Breast epithelium (tissue), 4 donors: ENCODE measurements around the gene POPDC2. TPM values are rescaled to one million over a fixed set of nuclear protein-coding genes. Genes with fewer than 3 reads are reported as not detected.

ENCODE experiments used
- DNase-seq, 2 donors: peaks; one replicate each; pipeline ENCODE4 v3.0.0-alpha.2; 2019; ENCODE audit warnings: low spot score in 2 of 2
- H3K27ac ChIP-seq, 2 donors: fragments of 200-600 bp; sonication (generic) in 1 of 2; one replicate each; pipeline ENCODE4 v1.5.1; 2016 to 2019; ENCODE audit warnings: mild to moderate bottlenecking in 1 of 2
- H3K27me3 ChIP-seq, 2 donors: fragments of 200-600 bp; sonication (generic) in 1 of 2; one replicate each; pipeline versions ENCODE4 v1.5.1 to v1.6.0; 2017 to 2019; ENCODE audit warnings: control low read depth in 1 of 2, mild to moderate bottlenecking in 1 of 2
- H3K36me3 ChIP-seq: fragments of 200-600 bp; one replicate; pipeline ENCODE4 v1.5.1; 2019
- H3K4me1 ChIP-seq, 2 donors: fragments of 200-600 bp; sonication (generic); one replicate each; pipeline ENCODE4 v1.5.1; 2016 to 2019; ENCODE audit warnings: control low read depth in 1 of 2
- H3K4me3 ChIP-seq, 3 donors: fragments of 200-600 bp; sonication (generic); 1 replicate in 2 of 3; 2 replicates in 1 of 3; pipeline ENCODE4 v1.5.1; 2016 to 2019; ENCODE audit warnings: mild to moderate bottlenecking in 3 of 3, moderate library complexity in 2 of 3
- H3K9me3 ChIP-seq, 2 donors: fragments of 200-600 bp; sonication (generic) in 1 of 2; one replicate each; pipeline ENCODE4 v1.5.1; 2016 to 2019; ENCODE audit warnings: control low read depth in 1 of 2
- POLR2A ChIP-seq: fragments of 450-650 bp; IDR thresholded peaks from one replicate; pipeline ENCODE4 v1.6.1; 2016; ENCODE audit warnings: antibody characterized with exemption, mild to moderate bottlenecking, moderate library complexity
- POLR2AphosphoS5 ChIP-seq, 3 donors: sonication (generic); formaldehyde crosslinking; IDR thresholded peaks; one replicate each; pipeline ENCODE4 v1.6.1; 2017; ENCODE audit warnings: antibody characterized with exemption in 3 of 3
- intact Hi-C: fragments of 100-400 bp; cut with DNase I; formaldehyde crosslinking; loops from one replicate; pipeline ENCODE4 v1.15.1; 2023; ENCODE audit warnings: low total_unique reads
- total RNA-seq, 3 donors: library from RNA; depleted of rRNA; stranded (reverse); fragments of >200 nt; gene quantifications; one replicate each; pipeline ENCODE4 v1.1.0, GENCODE V29; 2016
- TF ChIP-seq, protein P1 (sequence below), 3 donors: fragments of 450-650 bp; IDR thresholded peaks; one replicate each; pipeline ENCODE4 v1.5.1; 2016 to 2017; ENCODE audit warnings: antibody characterized with exemption in 3 of 3, mild to moderate bottlenecking in 3 of 3, moderate library complexity in 3 of 3

The POPDC2 gene
- total RNA-seq, 3 donors from 2014 or later, result 1.1 to 7.9 (median 6.9) TPM

DNA sequence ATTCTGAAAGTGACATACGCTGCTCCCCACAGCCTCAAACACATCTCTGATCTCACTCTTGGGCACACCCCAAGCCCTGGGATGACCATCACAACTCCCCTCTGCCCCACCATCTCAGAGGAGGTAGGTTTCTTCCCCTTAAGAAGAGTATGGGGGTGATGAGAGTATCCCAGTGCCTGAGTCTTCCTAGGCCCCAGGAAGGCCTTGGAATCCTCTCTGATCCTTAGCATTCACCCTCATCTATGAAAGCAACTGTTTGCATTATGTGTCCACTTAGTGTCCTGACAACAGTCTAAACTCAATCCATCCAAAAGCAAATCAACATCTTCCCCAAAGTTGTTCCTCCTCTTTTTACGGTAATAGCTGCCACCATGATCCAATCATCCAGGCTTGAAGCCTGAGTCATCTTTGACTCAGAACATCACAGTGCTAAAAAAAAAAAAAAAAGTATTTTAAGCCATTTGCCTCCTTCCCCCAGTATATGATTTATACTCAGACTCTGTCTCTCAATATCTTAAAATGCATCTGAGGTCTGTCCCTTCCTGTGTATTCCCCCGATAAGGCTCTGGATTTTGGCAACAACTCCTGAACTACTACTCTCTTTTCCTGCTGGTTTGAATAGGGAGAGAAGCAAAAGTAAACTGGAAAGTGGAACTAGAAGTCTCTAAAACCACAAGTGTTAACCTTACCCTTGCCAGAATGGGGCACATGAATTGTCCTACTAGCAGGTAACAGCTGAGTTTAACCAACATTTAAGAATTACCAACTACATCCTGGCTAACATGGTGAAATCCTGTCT lies 22.5 kb downstream of the POPDC2 start:
- intact Hi-C loops, result no loop called here
- DNase-seq, result no peak

DNA sequence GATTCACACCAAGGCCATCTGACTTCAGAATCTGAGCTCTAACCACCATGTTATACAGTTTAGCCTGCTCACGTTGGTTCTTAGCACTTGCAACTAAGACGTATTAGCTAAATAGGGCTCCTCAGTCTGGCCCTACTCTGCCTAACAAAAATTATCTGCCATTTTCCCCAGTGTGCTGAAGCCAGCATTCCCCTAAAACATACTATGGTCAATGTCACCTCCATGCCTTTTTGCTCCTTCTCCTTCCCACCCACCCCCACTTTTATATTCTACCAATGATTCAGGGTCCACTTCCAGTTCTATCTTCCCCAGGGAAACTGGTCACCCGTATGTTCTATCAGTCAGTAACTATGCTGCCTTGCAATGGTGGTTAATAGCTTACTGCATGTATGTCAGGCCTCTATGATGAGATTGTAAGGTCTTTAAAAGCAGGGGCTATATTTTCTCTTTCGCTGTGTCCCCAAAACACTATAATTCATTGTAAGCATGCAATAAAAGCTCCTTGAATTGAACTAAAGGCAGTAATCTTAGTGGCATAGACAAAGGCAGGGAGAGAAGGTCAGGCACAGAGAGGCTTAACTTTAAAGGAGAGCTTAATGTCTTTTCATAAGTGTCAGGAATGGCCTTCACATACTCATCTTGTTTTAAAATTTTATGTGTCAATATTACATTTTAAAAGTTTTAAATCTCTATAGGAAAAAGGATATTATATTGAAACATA lies 23.3 kb downstream of the POPDC2 start:
- H3K9me3 ChIP-seq, result no peaks in the 10 kb centered on the region
- no peaks in the 10 kb centered on the region for H3K4me1 ChIP-seq
- H3K4me3 ChIP-seq, result no peak overlapping the region
- no peak for DNase-seq
- TF ChIP-seq, protein P1, sequence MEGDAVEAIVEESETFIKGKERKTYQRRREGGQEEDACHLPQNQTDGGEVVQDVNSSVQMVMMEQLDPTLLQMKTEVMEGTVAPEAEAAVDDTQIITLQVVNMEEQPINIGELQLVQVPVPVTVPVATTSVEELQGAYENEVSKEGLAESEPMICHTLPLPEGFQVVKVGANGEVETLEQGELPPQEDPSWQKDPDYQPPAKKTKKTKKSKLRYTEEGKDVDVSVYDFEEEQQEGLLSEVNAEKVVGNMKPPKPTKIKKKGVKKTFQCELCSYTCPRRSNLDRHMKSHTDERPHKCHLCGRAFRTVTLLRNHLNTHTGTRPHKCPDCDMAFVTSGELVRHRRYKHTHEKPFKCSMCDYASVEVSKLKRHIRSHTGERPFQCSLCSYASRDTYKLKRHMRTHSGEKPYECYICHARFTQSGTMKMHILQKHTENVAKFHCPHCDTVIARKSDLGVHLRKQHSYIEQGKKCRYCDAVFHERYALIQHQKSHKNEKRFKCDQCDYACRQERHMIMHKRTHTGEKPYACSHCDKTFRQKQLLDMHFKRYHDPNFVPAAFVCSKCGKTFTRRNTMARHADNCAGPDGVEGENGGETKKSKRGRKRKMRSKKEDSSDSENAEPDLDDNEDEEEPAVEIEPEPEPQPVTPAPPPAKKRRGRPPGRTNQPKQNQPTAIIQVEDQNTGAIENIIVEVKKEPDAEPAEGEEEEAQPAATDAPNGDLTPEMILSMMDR (IDR thresholded peaks at IDR 0.05), result no peak
- TF ChIP-seq POLR2A (no peak), POLR2AphosphoS5 (IDR thresholded peaks at IDR 0.05) (no peak)
- H3K27me3 ChIP-seq, result no peaks in the 10 kb centered on the region
- peak overlapping the region; percentile 64 to 85 for H3K27ac ChIP-seq
- intact Hi-C loops, result no loop called here
- H3K36me3 ChIP-seq, result no peaks in the 10 kb centered on the region

More for the DNA sequence above, 22.5 kb downstream of the POPDC2 start:
- H3K4me3 ChIP-seq, result no peak overlapping the region
- no peaks in the 10 kb centered on the region for H3K27me3 ChIP-seq
- no peaks in the 10 kb centered on the region for H3K36me3 ChIP-seq
- H3K27ac ChIP-seq, result peak overlapping the region; percentile 64 to 85
- H3K4me1 ChIP-seq, result no peaks in the 10 kb centered on the region
- no peaks in the 10 kb centered on the region for H3K9me3 ChIP-seq
- no peak for TF ChIP-seq POLR2A
- no peak for TF ChIP-seq POLR2AphosphoS5 (IDR thresholded peaks at IDR 0.05)
- TF ChIP-seq, protein P1 (IDR thresholded peaks at IDR 0.05), result no peak

DNA sequence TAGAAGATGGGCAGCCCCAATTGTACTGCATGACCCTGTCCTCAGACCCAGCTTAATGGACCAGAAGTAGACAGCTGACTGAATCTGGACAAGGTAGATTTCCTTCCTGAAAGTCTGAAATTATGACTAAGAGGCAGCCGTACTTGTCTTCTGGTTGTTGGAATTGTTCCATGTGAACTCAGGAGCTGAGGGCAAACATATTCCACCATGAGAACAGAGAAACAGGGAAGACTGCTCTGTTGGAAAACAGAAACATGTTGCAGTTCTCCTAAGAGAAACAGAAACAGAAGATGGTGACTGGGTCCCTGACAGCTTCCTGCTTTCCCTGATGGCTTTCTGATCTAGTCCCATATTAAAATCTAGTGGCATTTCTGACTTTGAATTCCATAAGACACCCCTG lies 24.1 kb downstream of the POPDC2 start:
- Histone ChIP-seq H3K4me1 (no peaks in the 10 kb centered on the region), H3K9me3 (no peaks in the 10 kb centered on the region), H3K4me3 (no peak overlapping the region), H3K36me3 (no peaks in the 10 kb centered on the region), H3K27me3 (no peaks in the 10 kb centered on the region), H3K27ac (peak overlapping the region in 1 of 2 donors; percentile 85)
- intact Hi-C loops, result no loop called here
- DNase-seq, result no peak
- no peak for TF ChIP-seq POLR2A
- TF ChIP-seq, protein P1 (IDR thresholded peaks at IDR 0.05), result no peak
- no peak for TF ChIP-seq POLR2AphosphoS5 (IDR thresholded peaks at IDR 0.05)

DNA sequence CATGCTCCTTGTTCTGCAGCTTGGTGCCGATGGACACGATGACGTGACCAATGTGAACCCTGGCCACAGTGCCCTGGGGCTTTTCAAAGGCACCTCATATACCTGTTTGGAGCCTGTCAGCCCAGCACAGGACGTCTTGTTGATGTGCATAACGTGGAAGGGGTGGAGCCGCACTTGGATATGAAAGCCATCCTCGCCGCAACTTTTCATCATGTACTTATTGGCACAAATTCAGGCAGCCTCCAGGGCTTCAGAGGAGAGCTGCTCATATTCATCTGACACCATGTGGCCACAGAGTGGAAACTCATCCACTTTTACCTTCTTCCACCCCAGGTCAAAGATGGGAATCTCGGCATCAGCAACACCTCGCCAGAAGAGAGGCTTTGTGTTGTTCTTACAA lies 24.7 kb downstream of the POPDC2 start:
- Histone ChIP-seq H3K9me3 (no peaks in the 10 kb centered on the region), H3K4me1 (no peaks in the 10 kb centered on the region), H3K27ac (peak overlapping the region in 1 of 2 donors; percentile 85), H3K36me3 (no peaks in the 10 kb centered on the region), H3K27me3 (no peaks in the 10 kb centered on the region), H3K4me3 (no peak overlapping the region)
- no peak for TF ChIP-seq POLR2AphosphoS5 (IDR thresholded peaks at IDR 0.05)
- TF ChIP-seq, protein P1 (IDR thresholded peaks at IDR 0.05), result no peak
- no peak for TF ChIP-seq POLR2A
- DNase-seq, result no peak
- intact Hi-C loops, result no loop called here

DNA sequence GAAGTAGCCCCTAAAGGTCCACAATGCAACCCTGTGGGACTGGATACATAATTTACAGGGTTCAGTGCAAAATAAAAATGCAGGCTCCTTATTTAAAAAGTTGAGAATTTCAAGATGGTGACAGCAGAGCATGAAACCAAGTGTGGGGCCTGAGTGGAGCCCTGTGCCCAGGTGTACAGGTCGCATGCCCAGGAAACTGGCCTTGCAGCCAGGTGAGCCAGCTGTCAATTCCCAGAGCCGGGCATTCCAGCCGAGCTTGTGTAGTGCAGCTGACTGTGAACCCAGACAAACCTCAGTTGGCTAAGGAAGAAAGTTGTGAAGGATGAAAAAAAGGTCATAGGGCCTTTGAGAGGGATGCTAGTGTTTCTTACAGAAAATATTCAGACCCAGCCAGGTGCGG lies 27.6 kb downstream of the POPDC2 start:
- TF ChIP-seq, protein P1 (IDR thresholded peaks at IDR 0.05), result no peak
- TF ChIP-seq POLR2A (no peak), POLR2AphosphoS5 (IDR thresholded peaks at IDR 0.05) (no peak)
- Histone ChIP-seq H3K4me1 (no peaks in the 10 kb centered on the region), H3K36me3 (no peaks in the 10 kb centered on the region), H3K27ac (no peak overlapping the region), H3K9me3 (no peaks in the 10 kb centered on the region), H3K27me3 (no peaks in the 10 kb centered on the region), H3K4me3 (no peak overlapping the region)
- DNase-seq, result no peak
- intact Hi-C loops, result no loop called here
